GM04504 (cell line): ENCODE results near the gene MLLT1.

Experiments
- DNase-seq: peaks from one replicate; pipeline ENCODE4 v3.0.0-alpha.2; 2012; ENCODE audit warnings: low read depth

MLLT1 gene

DNA sequence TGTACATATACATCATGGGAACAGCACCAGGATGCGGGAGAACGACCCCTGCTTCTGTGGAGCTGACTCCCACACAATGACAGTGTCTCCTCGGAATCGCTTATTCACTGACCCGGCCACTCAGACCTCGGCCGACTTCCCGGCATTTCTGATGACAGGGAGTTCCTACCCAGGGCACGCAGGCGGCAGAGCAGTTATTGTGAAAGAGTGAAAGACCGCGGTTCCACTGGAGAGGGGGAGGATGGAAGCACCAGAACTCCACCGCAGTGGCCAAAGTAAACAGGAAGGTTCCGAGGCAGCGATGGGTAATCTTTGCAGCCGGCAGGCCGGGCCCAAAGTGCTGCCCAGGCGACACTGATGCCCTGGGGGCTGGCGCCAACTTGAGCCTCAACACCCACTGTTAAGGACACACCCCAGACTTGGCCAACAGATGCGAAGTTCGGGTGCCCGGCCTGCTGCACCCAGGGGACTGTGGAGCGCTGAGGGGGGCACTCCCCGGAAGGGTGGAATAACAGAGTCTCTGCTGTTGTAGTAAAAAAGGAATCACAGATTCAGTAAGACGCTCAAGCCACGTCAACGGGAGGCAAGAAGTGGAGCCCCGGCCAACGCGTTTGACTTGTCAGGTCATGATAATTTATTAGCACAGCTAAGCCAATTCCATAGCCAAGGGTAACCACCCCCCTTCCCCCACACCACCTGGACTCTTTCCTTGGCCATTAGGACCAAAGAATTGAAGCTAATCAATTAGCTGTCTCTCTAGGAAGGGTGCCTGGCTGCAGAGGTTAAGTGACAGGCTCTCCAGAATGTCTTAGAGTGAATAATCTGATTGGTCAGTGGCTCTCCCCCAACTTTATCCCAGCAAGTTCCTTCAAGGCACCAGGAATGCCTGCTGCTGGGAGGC, 5.8 kb downstream of the MLLT1 start:
- DNase-seq = peak; percentile 87

DNA sequence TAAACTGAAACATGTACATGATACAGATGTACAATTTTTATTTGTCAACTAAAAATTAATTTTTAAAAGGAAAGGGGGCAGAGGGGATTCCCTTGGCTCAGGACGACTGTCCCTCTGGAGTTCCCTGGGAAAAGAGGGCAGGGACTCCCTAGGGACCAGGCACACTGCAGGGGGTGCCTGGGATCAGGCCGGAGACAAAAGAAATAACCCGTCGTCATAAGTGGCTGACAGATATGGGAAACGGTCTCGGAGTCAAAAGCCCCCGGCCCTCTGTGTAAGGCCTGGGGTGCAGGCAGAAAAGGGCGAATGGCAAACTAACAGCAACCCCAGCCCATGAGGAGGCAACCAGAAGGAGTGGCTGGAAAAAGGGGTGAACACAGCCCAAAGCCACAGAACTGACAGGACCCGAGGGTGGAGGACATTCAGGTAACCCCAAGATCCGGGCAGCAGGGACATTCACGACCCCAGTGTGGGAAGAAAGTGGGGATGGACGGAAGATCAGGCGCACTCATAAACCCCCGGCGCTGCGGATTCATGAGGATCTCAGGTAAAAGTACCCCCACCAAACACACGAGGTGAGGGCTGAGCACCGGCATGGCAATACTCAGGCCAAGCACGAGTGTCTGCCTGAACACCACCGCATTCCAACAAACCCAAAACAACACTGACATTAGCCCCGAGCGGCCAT, 6.7 kb downstream of the MLLT1 start:
- DNase-seq = no peak

DNA sequence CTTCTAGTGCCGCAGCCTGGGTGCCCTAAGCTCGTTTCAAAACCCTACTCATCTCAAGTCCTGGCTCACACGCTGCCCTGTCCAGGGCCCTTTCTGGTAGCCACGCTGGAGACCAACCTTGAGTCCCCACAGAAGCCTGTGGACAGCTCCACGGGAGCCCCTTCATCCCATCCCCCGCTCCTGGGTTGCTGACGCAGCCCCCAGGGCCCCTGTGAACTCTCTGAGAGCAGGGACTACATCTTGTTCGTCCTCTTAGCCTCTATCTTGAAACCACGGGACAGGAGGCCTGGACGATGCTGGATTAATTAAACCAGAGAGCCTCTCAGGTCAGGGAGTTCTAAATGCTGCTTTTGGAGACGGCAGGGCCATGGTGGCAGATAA, 7.4 kb downstream of the MLLT1 start:
- no peak for DNase-seq

DNA sequence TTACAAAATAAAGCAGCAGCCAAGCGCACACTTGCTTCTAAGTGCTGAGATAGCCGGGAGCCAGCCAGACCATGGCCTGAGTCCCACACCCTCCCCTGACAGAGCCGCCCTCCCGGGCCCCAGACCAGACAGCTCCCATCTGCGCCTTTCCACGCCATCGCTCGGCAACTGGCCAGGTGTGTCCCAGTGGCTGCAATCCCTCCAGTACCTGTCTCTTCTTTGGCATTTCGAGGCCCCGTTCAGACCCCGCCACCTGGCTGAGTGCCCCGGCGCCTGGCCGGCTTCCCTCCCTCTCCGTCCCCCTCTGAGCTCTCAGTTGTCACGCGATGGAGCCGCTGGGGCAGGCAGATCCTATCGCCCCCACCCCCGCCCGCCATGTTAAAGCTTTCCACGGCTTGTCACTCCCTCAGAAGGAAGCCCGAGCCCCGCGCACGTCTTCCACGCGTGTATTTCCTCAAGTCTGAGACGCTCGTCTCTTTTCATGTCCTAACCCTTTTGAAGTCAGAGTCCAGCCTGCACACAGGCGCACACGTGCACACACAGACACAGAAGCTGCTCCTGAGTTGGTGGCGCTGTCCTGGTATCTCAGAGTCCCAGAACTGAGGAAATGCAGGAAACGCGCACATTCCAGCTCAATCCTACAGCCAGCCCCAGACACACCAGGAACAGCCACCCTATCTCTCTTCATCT, 7.9 kb downstream of the MLLT1 start:
- DNase-seq = peak; percentile 70

DNA sequence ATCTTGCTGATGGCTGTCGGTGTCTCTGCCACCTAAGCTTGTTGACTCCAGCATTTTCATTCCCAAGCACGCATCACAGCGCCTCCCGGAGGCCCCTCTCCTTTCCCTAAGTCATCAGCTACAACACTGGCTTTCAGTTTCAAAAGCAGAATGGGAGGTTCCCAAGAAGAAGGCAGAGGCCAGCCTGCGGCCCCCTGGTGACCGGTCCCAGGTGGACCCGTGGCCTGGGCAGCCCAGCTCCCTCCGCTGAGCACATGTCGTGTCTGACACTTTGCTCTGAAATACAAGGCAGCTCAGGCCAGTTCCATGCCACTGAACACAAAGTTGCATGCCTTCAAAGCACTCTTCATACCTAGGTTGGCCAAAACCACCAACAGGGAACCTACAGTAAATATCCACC, 8.5 kb downstream of the MLLT1 start:
- no peak for DNase-seq

DNA sequence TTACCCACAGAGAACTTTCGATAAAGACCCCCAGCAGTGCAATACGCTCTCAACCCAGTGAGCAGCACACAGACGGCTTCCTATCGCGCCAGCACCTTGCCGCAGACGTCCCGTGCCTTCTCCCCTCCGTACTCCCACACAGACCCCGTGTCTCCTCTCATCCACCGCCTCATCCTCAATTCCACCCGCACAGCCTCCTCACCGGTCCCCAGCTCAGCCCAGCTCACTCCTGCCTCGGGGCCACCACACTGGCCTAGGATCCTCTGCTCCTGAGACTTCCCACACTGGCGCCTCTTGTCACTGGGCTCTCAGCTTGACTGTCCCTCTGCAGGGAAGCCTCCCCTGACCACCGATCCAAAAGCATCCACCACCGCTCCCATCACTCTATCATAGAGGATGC, 9.0 kb downstream of the MLLT1 start:
- no peak for DNase-seq

DNA sequence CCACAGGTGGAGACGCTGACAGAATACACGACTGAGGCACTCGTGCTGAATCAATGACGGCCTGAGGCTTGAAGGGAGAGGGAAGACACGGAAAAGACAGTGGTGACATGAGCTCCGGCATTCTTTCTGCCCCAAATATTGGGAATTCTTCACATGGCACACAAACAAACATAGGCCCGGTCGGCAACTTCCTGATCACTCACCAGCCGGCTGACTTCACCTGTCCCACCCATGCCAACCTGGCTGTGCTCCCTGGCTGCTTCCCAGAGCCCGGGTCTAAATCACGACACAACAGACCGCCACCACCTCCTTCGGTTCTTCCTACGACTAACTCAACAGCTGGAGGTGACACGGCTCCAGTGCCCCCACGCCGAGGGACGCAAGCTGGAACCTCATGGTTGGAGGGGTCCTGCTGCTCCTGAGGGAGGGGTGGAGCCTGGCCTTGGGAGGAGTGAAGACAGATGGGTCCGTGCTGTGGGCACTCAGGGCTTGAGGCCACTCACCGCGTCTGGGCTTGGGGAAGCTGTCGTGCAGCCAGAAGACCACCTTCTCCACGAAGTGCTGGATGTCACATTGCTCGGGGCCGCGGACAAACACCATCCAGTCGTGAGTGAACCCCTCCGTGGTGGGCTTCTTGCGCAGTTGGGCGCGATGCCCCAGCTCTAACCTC, 9.6 kb downstream of the MLLT1 start:
- no peak for DNase-seq

DNA sequence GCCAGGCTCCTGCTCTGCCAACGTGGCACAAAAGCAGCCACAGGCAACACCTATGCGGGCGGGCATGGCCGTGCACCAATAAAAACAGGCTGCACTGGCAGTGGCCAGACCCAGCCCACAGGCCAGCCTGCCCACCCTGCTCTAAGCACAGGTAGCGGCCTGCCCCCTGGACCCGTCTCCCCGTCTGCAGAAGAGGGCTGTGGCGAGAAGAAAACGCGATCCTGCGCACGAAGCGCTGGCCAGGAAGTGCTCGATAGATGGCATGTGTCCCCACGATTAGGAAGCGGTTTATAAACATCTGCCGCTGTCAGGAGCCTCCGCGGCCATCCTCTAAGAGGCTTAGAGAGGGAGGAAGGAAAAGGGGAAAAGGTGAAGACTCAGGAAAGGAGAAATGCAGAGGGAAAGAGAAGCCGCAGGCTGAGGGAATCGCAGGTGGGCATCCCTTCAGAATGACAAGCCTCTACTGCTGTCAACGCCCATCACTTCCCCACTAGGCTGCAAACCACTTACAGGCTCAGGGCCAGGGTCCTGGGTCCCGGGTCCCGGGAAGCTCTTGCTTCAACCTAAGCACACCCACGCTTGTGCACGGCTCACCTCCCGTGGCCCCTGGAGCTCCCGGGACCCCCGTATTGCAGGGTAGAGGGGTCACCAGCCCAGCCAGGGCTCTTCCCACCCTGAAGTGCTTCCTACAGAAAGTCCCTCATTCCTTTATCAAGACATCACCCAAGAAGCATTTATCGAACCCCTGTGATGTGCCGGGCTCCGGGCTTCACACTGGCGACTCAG, 10.5 kb downstream of the MLLT1 start:
- DNase-seq = no peak

DNA sequence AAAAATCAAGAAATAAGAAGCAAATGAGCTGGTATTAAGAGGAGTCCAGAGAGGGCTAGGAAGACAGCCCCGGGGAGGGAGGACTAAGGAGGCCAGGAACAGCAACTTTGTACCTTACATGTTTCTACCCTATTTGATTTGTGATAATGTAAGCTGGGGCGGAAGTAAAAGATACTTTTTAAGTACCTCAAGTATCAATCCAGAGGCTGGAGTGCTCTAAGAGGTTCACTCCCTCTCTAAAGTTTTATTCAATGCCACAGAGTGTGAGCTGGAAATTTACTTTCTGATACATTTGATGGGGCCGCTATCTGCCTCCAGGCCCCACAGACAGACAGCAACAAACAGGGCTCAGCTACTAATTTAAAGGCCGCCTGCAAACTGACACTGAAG, 11.4 kb downstream of the MLLT1 start:
- DNase-seq = no peak

DNA sequence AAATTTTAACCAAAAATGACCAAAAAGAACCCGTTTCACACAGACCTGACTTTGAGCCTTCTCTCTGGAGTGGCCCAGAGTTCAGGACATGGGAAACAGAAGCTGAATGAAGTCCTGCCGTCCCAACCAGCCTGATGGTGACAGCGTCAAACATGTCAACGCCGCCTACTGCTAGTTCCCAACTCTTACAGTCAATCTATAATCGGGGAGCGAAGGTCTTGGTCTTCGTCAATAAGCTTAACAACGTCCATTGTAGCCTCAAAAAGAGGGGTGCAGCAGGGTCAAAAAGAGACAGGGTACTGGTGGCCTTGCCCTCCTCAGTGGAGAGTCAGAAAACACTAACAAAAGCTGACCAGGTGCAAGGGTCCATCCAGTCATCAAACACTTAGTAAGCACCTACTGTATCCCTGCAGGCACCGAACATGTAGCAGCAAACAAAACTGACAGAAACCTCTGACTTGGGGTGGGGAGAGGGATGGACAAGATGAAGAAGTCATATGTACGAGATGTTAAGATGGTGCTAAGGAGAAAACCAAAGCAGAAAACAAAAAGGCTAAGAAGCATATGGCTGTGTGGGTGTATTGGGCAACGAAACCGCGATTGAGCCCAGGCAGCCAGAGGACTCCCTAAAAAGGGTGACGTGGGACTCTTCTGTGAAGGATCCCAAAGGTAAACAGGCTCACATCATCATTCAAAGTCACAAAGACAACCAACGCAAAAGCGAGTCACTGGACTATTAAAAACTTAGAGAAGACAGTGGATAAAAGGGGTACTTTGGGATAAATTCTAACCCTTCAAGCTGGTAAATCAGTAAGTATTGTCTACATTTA, 12.0 kb downstream of the MLLT1 start:
- no peak for DNase-seq

DNA sequence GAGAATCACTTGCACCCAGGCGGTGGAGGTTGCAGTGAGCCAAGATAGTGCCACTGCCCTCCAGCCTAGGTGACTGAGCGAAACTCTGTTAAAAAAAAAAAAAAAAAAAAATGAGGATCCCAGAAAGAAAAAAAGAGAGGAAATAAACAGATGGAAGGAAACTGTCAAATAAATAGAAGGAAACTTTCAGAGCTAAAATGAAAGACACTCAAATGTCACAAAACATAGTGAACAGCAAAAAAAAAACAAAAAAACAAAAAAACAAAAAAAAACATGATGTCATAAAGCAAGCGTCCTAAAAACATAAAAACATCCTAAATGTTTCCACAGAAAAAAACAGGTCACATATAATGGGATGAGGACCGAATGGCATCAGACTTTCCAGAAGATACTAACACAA, 15.0 kb downstream of the MLLT1 start:
- no peak for DNase-seq

DNA sequence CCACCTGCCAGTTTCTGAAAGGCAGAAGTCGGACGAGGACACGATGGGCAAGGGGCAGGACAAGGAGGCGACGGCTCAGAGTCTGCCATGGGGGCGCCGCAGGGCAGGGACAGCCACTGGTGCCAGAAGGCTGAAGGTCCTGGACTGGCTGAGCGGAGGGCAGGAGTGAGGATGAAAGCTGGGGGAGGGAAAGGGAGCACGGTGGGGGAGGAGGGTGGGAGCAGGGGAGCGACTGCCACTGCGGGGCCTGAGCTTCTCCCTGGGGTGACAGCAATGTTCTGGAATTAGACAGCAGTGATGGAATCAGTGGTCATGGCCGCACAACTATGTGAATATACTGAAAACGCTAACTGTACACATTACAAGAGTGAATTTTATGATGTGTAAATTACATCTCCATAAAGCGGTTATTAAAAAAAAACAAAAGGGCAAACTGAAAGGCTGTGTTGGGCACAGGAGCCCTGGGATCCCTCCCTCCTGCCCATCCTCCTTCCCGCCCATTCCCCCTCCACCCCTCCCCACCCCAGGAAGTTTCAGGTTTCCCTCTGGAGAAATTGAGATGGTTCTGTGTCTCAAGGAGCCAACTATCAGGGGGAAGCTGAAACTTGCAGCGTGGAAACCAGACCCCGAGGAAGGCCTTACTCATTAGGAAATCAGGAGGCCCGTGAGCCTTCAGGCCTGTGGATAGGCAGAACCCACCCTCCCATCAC, 15.9 kb downstream of the MLLT1 start:
- no peak for DNase-seq

DNA sequence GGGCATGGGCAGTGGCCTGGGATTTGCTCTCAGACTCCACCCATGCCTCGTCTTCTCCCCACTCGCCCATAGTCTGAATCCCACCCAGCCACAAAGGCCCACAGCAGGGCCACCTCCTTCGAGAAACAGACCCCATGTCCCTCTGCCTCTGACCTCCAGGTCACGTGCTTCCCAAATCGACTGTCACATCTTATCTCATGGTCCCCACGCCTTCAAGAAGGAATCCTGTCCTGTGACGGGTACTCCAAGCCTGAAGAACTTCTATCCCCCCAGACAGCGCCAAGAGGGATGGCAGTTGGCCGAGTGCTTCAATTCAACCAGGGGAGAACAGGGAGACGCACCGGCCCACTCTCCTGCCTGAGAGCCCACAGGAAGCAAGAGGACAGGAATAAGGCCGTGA, 16.5 kb downstream of the MLLT1 start:
- no peak for DNase-seq

DNA sequence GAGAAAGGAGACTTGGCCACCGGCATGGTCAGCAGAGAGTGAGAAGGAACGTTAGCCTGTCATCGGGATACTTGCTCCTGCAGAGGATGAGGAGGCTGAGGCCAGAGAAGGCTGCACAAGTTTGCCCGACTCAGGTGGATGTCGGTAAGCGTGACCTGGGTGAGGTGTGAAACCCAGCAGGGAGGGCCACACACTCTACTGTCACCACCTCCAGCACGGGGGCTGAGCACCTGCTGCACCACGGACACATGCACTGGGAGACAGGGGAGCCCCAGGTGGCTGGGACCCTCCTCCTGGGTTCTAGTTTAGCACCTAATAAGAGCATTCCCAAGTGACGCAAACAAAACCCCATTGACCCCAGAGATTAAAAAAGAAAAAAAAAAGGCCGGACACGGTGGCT, 17.3 kb downstream of the MLLT1 start:
- DNase-seq = no peak

DNA sequence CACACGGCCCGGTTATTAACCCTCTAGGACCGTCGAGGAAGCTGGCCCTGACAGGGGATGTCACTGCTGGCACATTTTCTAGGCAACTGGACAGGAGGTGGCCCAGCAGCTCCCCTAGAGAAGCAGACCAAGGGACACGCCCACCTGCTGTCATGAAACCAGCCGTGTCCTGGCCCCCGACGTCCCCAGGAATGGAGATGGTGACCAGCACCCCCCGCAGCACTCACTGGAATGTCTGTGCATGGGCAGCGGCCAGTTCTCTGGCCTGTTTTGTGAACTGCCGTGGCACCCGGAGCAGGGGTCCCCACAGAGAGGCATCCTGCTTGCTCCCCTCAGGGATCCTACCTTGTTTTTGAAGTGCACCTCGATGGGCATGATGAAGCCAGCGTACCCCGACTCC, 17.9 kb downstream of the MLLT1 start:
- no peak for DNase-seq

DNA sequence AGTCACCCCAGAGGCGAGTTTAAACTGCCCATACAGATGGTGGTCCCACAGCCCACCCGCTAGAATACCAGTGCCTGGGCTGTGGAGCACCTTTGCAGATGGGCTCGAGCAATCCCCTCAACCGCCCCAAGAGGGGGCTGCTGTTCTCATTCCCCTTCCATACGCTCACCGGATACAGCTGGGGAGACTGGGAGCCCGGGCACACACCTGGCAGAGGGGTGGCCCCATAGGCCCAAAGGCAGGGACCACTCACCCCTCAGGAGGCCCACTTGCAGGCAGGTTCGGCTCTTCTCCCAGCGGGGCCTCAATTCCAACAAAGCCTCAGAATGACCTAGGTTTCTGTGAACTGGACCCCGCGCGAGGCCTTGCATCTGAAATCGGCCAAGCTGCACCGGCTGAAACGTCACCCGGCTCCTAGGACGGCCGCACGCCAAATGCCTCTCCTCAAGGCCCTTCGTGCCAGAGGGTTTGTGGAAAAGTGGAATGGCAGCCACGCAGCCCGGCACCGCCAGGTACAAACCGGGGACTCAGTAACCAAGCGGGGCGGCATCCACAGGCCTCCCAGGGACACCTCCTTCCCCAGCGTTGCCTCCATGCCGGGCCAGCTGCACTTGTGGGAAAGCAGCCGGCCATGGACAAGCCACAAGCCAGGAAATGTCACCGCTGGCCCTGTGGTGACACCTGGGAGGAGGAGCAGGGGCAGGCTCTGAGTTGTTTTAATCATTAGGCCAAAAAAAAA, 18.7 kb downstream of the MLLT1 start:
- no peak for DNase-seq

DNA sequence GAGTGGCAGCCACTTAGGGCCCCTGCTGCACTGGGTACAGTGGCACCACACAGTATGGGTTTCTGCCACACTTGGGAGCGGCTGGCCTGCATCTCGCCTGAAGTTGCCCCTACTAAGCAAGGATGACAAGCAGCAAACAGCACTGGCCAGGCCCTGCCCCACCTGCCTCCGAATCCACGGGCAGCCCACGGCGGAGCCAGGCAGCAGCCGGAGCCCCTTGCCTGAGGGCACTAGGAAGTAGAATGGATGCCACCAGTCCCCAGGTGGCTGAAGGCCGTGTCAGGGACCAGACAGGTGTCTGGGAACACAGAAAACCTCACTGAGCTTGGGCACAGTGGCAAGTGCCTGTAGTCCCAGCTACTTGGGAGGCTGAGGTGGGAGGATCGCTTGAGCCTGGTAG, 19.4 kb downstream of the MLLT1 start:
- DNase-seq = no peak

DNA sequence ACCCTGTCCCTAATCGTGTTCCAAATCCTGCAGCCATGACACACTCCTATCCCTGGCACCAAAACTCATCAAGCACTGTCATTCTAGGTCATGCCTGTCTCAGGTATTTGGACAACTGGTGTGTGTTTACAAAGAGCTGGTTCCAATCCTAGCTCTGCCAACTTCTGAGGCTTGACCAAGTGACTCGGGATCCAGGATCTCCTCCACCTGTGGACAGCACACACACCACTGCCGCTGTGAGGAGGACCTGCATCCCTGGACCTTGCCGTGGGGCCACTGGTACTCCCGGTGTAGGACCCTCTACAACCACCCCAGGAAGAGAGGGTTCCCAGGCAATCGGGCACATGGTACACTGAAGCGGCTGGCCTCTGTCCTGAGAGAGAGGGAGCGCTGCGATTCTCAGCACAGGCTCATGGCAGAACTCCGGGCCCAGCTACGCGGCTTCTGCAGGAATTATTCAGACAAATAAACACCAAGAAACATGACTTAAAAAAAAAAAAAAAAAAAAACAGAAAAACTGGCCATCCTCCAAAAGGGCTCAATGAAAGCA, 20.4 kb downstream of the MLLT1 start:
- DNase-seq = no peak

DNA sequence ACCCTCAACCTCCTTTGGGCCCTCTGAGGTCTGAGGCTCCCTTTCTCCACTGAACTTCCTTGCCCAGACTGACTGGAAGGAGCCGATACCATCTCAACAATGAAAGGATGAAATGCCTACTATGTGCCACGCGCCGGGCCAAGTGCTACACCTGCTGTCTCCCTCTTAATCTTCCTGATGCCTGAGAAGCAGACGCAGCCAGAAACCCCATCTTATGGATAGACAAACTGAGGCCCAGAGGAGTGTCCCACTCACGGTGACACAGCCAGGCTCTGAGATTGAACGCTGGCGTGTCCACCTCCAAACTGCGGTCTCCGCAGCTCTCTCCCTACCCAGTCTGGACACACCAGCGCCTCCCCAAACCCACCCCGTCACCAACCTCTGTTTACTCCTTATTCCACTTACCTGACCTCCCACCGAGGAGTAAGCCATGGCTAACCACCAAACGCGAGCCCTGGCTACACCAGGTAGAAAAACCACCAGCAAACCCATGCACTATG, 20.9 kb downstream of the MLLT1 start:
- DNase-seq = no peak
